ENCODE data around the gene PDS5A. TPM values are rescaled to one million over a fixed set of nuclear protein-coding genes. Genes with fewer than 3 reads are reported as not detected.
A peak's percentile ranks its signal among the peaks of the same experiment; 100 is the strongest.
"Not testable (repeated sequence)": the region's sequence is repeated elsewhere in the genome, so short reads cannot be mapped to it uniquely, and the experiment has no call there.

Gene PDS5A
- total and polyA plus RNA-seq, 9 of the 15 experiments (the other 6 are each of a cell fraction or from before 2014, with no cell fraction given), result 16.4 to 85.4 (median 70.0) TPM

GRCh38 chr4:39975488-39976089 lies 2.1 kb downstream of the PDS5A start:
- 69% methylated on average over 4 of the region's 4 CpGs for WGBS (ENCODE audit: insufficient coverage, low coverage, missing lambda C conversion rate)
- no peak for FAIRE-seq

GRCh38 chr4:39973052-39973451 lies 4.7 kb downstream of the PDS5A start:
- ATAC-seq; H3K9me3 ChIP-seq (replicated peaks; ENCODE audit: control insufficient read depth, insufficient read depth, low read depth, low read length); FAIRE-seq; CTCF ChIA-PET (ENCODE audit: low intra/inter-chr PET ratio); H3K9ac ChIP-seq (ENCODE audit: insufficient read depth in 1 of 2, low read depth in 2 of 2, low read length in 2 of 2); H2AFZ ChIP-seq (ENCODE audit: low read depth, low read length); H3K27me3 ChIP-seq (ENCODE audit: control insufficient read depth in 2 of 2, insufficient read depth in 2 of 2, low read length in 2 of 2); H3K4me2 ChIP-seq (ENCODE audit: insufficient read depth, low read length); H3K9me1 ChIP-seq (ENCODE audit: control insufficient read depth, insufficient read depth, low read length); H3K27ac ChIP-seq (ENCODE audit: extremely low read depth, low read depth, low read length); intact Hi-C loops (cut with micrococcal nuclease); DNase-seq (ENCODE audit: extremely low read depth in 1 of 4, low spot score in 3 of 4); H3K4me3 ChIP-seq: not testable (repeated sequence)
- Histone ChIP-seq H3K4me1 (replicated peaks in 1 of 2; ENCODE audit: control insufficient read depth in 2 of 2, insufficient read depth in 2 of 2, low read length in 2 of 2) (peaks cover 20 to 25% of the 10 kb centered on the region in 2 experiments; a peak in 4 of 5 replicates), H4K20me1 (replicated peaks; ENCODE audit: control insufficient read depth, insufficient read depth, low read length) (peaks cover 16% of the 10 kb centered on the region), H3K36me3 (ENCODE audit: control insufficient read depth, insufficient read depth, low read length) (peaks cover 55% of the 10 kb centered on the region), H3K79me2 (ENCODE audit: control insufficient read depth, insufficient read depth, low read length) (peaks cover 92% of the 10 kb centered on the region)
- in situ Hi-C loops (cut with MboI), result loop anchor here (5.0 kb wide), 1 partner anchor 501 kb away; no protein-coding TSS in a partner anchor
- WGBS (ENCODE audit: insufficient coverage, low coverage, missing lambda C conversion rate), result 89% methylated on average over 6 of the region's 6 CpGs
- POLR2A ChIA-PET, result interaction anchor here (0.9 to 1.5 kb wide), 4 partner anchors 14 to 83 kb away, joined by 3 to 6 read pairs (median 4); no protein-coding TSS in a partner anchor
- TSS peak; percentile 3 for BruUV-seq (replicated peaks)

More at GRCh38 chr4:39975488-39976089, 2.1 kb downstream of the PDS5A start:
- Histone ChIP-seq H4K20me1 (replicated peaks; ENCODE audit: control insufficient read depth, insufficient read depth, low read length) (peaks cover 9% of the 10 kb centered on the region), H3K79me2 (ENCODE audit: control insufficient read depth, insufficient read depth, low read length) (peaks cover 67% of the 10 kb centered on the region), H3K9me3 (replicated peaks; ENCODE audit: control insufficient read depth, insufficient read depth, low read depth, low read length) (no peaks in the 10 kb centered on the region; the same call in 1 of the 2 replicates), H3K4me2 (ENCODE audit: insufficient read depth, low read length) (peak overlapping the region; percentile 82), H3K9ac (ENCODE audit: insufficient read depth in 1 of 2, low read depth in 2 of 2, low read length in 2 of 2) (peak overlapping the region; percentile 48 to 92; a peak in 3 of 4 replicates), H3K4me1 (replicated peaks in 1 of 2; ENCODE audit: control insufficient read depth in 2 of 2, insufficient read depth in 2 of 2, low read length in 2 of 2) (peaks cover 15 to 26% of the 10 kb centered on the region in 2 experiments; a peak in 4 of 5 replicates), H3K27ac (ENCODE audit: extremely low read depth, low read depth, low read length) (no peak overlapping the region), H3K4me3 (peak overlapping the region; percentile 92; the same call in 1 of the 2 replicates), H3K9me1 (ENCODE audit: control insufficient read depth, insufficient read depth, low read length) (no peaks in the 10 kb centered on the region), H3K36me3 (ENCODE audit: control insufficient read depth, insufficient read depth, low read length) (peaks cover 39% of the 10 kb centered on the region), H2AFZ (ENCODE audit: low read depth, low read length) (no peak overlapping the region), H3K27me3 (ENCODE audit: control insufficient read depth in 2 of 2, insufficient read depth in 2 of 2, low read length in 2 of 2) (no peaks in the 10 kb centered on the region)
- ChIA-PET POLR2A (interaction anchor here (0.6 to 1.2 kb wide), 5 partner anchors 80 to 523 kb away, joined by 3 to 5 read pairs (median 3); partner anchors contain the start of genes LIAS and RPL9), CTCF (ENCODE audit: low intra/inter-chr PET ratio) (interaction anchor here (0.5 to 3.7 kb wide), 4 partner anchors 278 to 1220 kb away, joined by 3 to 66 read pairs (median 4); partner anchors contain the start of gene UBE2K)
- DNase-seq (ENCODE audit: extremely low read depth in 1 of 4, low spot score in 3 of 4) (peak in 1 of 4 experiments; percentile 1), ATAC-seq (no peak)
- BruUV-seq (replicated peaks), result TSS peak; percentile 40
- intact Hi-C loops (cut with micrococcal nuclease) (loop anchor here (1.0 to 5.0 kb wide), 6 partner anchors 167 to 506 kb away; partner anchors contain the start of gene SMIM14), in situ Hi-C loops (cut with MboI) (no loop called here)
- TF ChIP-seq MAFK (IDR thresholded peaks at IDR 0.05; ENCODE audit: low read length) (peak; percentile 65), SNIP1 (IDR thresholded peaks at IDR 0.05; ENCODE audit: low read depth) (no peak), ZNF592 (IDR thresholded peaks at IDR 0.05) (0 out of 2 replicates have a peak, but pooled peaks have one; percentile 51), ZNF316 (IDR thresholded peaks at IDR 0.05) (peak; percentile 94), ZNF217 (CRISPR knock-in tag; IDR thresholded peaks at IDR 0.05) (no peak), MAFF (IDR thresholded peaks at IDR 0.05; ENCODE audit: low read length) (peak; percentile 74), MAFG (tag; conservative IDR thresholded peaks at IDR 0.05) (peak; percentile 61; the same call in 1 of the 2 replicates), C11orf30 (IDR thresholded peaks at IDR 0.05; ENCODE audit: low read depth) (peak; percentile 81)

Measured in K562 (cell line).